Type B pancreatic cell (in vitro differentiated cells): ENCODE results near the gene FRMD5. TPM values are rescaled to one million over a fixed set of nuclear protein-coding genes. Genes with fewer than 3 reads are reported as not detected.

Source experiments
- DNase-seq: peaks from one replicate; pipeline ENCODE4 v3.0.0; 2021; ENCODE audit warnings: mixed read lengths; ENCODE audit not compliant: unreplicated experiment; ENCODE audit errors: extremely low spot score
- H3K27ac Mint-ChIP-seq: 2 replicates; pipeline ENCODE4 v1.8.0; 2021; ENCODE audit warnings: mild to moderate bottlenecking, mixed read lengths
- H3K27me3 Mint-ChIP-seq: 2 replicates; pipeline ENCODE4 v1.8.0; 2021; ENCODE audit warnings: mixed read lengths
- H3K36me3 Mint-ChIP-seq: 2 replicates; pipeline ENCODE4 v1.8.0; 2021; ENCODE audit warnings: mixed read lengths
- H3K4me1 Mint-ChIP-seq: one replicate; pipeline ENCODE4 v1.8.0; 2021; ENCODE audit warnings: mixed read lengths; ENCODE audit not compliant: unreplicated experiment
- H3K4me3 Mint-ChIP-seq: 2 replicates; pipeline ENCODE4 v1.8.0; 2021; ENCODE audit warnings: mild to moderate bottlenecking, mixed read lengths
- H3K9me3 Mint-ChIP-seq: 2 replicates; pipeline ENCODE4 v1.8.0; 2021; ENCODE audit warnings: mixed read lengths
- total RNA-seq: library from RNA; stranded (reverse); gene quantifications from 2 replicates; pipeline ENCODE4 v1.2.1, GENCODE V29; 2021; ENCODE audit warnings: low replicate concordance
- TF ChIP-seq, protein P1 (sequence below): fragments of 200-600 bp; sonication (generic); conservative IDR thresholded peaks from 2 replicates; pipeline ENCODE4 v1.5.0; 2021; ENCODE audit warnings: antibody characterized with exemption, mild to moderate bottlenecking

The FRMD5 gene
- total RNA-seq, 1 donor from 2014 or later = 3.8 TPM

DNA sequence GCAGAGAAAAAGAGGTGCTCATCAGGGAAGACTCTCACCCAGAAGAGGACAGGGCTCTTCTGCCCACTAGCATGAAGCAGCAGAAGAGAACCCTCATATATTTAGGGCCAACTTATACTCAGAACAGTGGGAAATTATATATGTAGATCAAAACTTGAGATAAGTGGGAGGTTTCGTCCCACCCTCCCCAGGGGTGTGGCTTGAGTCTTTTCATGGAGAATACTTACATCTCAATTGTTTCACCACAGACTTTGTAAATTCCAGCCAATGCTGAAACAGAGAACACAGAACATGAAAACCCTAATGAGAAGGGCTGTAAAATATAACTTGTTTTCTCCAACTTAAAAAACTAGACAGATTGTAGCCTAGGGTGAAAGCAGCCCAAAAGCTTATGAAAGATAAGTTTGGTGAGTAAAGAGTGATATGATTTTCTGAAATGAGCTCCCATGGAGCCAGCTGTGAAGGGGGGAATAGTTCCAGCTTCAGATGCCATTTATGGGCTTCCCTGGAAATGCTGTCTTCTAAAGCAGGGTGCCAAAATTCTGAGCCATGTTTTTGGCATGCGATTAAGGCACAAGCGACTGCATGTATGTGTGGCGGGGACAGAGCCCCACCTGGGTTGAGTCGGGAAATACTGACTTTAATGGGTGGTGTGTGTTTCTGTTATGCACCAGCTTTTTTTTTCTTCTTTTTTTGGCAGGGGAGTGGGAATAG lies 275.4 kb downstream of the FRMD5 start:
- Mint-ChIP-seq H3K27me3 (no peaks in the 10 kb centered on the region), H3K4me1 (peaks cover 9% of the 10 kb centered on the region), H3K9me3 (no peaks in the 10 kb centered on the region), H3K27ac (no peak overlapping the region), H3K4me3 (no peak overlapping the region), H3K36me3 (no peaks in the 10 kb centered on the region)
- TF ChIP-seq, protein P1, sequence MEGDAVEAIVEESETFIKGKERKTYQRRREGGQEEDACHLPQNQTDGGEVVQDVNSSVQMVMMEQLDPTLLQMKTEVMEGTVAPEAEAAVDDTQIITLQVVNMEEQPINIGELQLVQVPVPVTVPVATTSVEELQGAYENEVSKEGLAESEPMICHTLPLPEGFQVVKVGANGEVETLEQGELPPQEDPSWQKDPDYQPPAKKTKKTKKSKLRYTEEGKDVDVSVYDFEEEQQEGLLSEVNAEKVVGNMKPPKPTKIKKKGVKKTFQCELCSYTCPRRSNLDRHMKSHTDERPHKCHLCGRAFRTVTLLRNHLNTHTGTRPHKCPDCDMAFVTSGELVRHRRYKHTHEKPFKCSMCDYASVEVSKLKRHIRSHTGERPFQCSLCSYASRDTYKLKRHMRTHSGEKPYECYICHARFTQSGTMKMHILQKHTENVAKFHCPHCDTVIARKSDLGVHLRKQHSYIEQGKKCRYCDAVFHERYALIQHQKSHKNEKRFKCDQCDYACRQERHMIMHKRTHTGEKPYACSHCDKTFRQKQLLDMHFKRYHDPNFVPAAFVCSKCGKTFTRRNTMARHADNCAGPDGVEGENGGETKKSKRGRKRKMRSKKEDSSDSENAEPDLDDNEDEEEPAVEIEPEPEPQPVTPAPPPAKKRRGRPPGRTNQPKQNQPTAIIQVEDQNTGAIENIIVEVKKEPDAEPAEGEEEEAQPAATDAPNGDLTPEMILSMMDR = no peak
- DNase-seq = no peak

- Mint-ChIP-seq H3K27me3 (no peaks in the 10 kb centered on the region), H3K36me3 (no peaks in the 10 kb centered on the region), H3K27ac (no peak overlapping the region), H3K4me3 (no peak overlapping the region), H3K9me3 (no peaks in the 10 kb centered on the region), H3K4me1 (peaks cover 9% of the 10 kb centered on the region)
- TF ChIP-seq, protein P1 = no peak
- DNase-seq = no peak
Observed at GRCh38 chr15:43918717-43919116, 276.4 kb downstream of the FRMD5 start.

DNA sequence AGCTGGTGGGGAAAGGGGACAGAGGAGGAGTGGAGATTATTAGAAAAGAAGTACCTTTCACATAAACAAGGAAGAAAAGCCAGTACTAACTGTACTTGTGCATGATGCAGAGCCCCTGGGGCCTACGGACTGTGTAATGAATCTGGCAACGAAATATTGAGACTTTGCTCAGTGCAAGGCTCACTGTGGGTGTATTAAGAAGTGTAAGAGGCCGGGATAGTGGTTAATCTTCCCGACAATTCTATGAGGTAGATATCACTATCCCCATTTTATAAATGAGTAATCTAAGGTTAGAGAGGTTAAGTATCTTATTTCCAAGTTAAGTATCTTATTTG lies 278.8 kb downstream of the FRMD5 start:
- no peak overlapping the region for H3K27ac Mint-ChIP-seq
- H3K4me1 Mint-ChIP-seq = peaks cover 19% of the 10 kb centered on the region
- no peak for DNase-seq
- H3K4me3 Mint-ChIP-seq = no peak overlapping the region
- TF ChIP-seq, protein P1 = no peak
- H3K9me3 Mint-ChIP-seq = no peaks in the 10 kb centered on the region
- no peaks in the 10 kb centered on the region for H3K36me3 Mint-ChIP-seq
- H3K27me3 Mint-ChIP-seq = no peaks in the 10 kb centered on the region

- Mint-ChIP-seq H3K27ac (no peak overlapping the region), H3K9me3 (no peaks in the 10 kb centered on the region)
- TF ChIP-seq, protein P1 = no peak
Observed at GRCh38 chr15:43915631-43916325, 279.3 kb downstream of the FRMD5 start.

DNA sequence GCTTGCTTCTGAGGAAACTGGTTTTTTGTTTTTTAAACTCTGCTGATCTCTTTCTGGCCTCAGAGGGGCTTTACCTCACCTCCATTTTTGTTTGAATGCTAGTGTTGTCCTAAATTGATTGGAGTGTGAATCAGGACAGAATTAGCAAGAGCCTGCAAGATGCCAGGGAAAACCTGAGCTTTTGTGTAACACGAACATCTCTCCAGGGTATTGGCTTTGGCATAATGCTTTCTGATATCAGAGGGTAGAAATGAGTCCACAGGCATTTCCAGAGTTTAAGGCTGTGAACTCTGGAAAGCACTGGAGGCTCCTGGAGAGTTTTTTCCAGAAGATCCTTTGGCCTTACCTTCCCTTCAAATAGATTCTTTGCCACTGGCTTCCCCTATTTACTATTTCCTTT lies 281.1 kb downstream of the FRMD5 start:
- peaks cover 12% of the 10 kb centered on the region for H3K4me1 Mint-ChIP-seq
- no peak overlapping the region for H3K27ac Mint-ChIP-seq
- no peaks in the 10 kb centered on the region for H3K36me3 Mint-ChIP-seq
- H3K4me3 Mint-ChIP-seq = no peak overlapping the region
- TF ChIP-seq, protein P1 = no peak
- DNase-seq = no peak
- no peaks in the 10 kb centered on the region for H3K9me3 Mint-ChIP-seq
- no peaks in the 10 kb centered on the region for H3K27me3 Mint-ChIP-seq

More at GRCh38 chr15:43915631-43916325, 279.3 kb downstream of the FRMD5 start:
- DNase-seq = no peak
- Mint-ChIP-seq H3K4me1 (peaks cover 14% of the 10 kb centered on the region), H3K27me3 (no peaks in the 10 kb centered on the region), H3K36me3 (no peaks in the 10 kb centered on the region), H3K4me3 (no peak overlapping the region)
